Activated CD4-positive, alpha-beta T cell treated with anti-CD3 and anti-CD28 coated beads for 36 hours (primary cell): ENCODE data around the gene SMYD3. TPM values are rescaled to one million over a fixed set of nuclear protein-coding genes. Genes with fewer than 3 reads are reported as not detected.

Experiments used
- ATAC-seq: fragments of 200-7000 bp; cut with Tn5 transposase; one replicate; pipeline ENCODE4 v1.10.0; 2021; ENCODE audit warnings: mild to moderate bottlenecking, moderate library complexity
- CTCF ChIA-PET: fragments of 350-600 bp; sonication (Branson Sonifier 250); formaldehyde crosslinking; loops from one replicate; lab custom pipeline; 2021; ENCODE audit warnings: antibody characterized with exemption; lab: Charles Lee
- POLR2A ChIA-PET: fragments of 350-600 bp; sonication (Branson Sonifier 250); formaldehyde crosslinking; loops from one replicate; lab custom pipeline; 2021; ENCODE audit warnings: antibody characterized with exemption, inconsistent platforms; lab: Charles Lee
- DNase-seq: peaks from one replicate; pipeline ENCODE4 v3.0.0-alpha.2; 2020
- H3K27ac Mint-ChIP-seq: one replicate; pipeline ENCODE4 v1.8.0; 2021; ENCODE audit warnings: mixed read lengths
- H3K27me3 Mint-ChIP-seq: one replicate; pipeline ENCODE4 v1.8.0; 2021; ENCODE audit warnings: mixed read lengths
- H3K36me3 Mint-ChIP-seq: one replicate; pipeline ENCODE4 v1.8.0; 2021; ENCODE audit warnings: low read depth, mixed read lengths
- H3K4me1 Mint-ChIP-seq: one replicate; pipeline ENCODE4 v1.8.0; 2021; ENCODE audit warnings: mixed read lengths
- H3K4me3 Mint-ChIP-seq: one replicate; pipeline ENCODE4 v1.8.0; 2021; ENCODE audit warnings: mild to moderate bottlenecking, moderate library complexity, mixed read lengths
- H3K9me3 Mint-ChIP-seq: one replicate; pipeline ENCODE4 v1.8.0; 2021; ENCODE audit warnings: low read depth, mixed read lengths
- intact Hi-C, 2 experiments: fragments of 100-400 bp; cut with DNase I in 1 of 2; cut with micrococcal nuclease in 1 of 2; formaldehyde crosslinking; loops; one replicate each; pipeline versions ENCODE4 v1.14.2 to v1.15.1; 2022 to 2024; cut with DNase I, micrococcal nuclease
- total RNA-seq, 2 experiments: library from RNA; stranded (reverse); gene quantifications; one replicate each; pipeline ENCODE4 v1.2.3, GENCODE V29; 2021

Gene SMYD3
- total RNA-seq, 2 experiments from 2014 or later: 17.2 to 18.4 TPM

GRCh38 chr1:245906207-245906606 is 600.9 kb downstream of the SMYD3 start:
- POLR2A ChIA-PET: no interaction called here
- ATAC-seq (no peak), DNase-seq (no peak)
- H3K36me3 Mint-ChIP-seq: peaks cover 15% of the 10 kb centered on the region
- CTCF ChIA-PET: no interaction called here
- intact Hi-C loops: no loop called here
- no peak overlapping the region for H3K4me3 Mint-ChIP-seq
- H3K27ac Mint-ChIP-seq: no peak overlapping the region
- H3K27me3 Mint-ChIP-seq: no peaks in the 10 kb centered on the region
- H3K4me1 Mint-ChIP-seq: no peaks in the 10 kb centered on the region
- peaks cover 1% of the 10 kb centered on the region for H3K9me3 Mint-ChIP-seq

GRCh38 chr1:245903851-245904250 is 603.2 kb downstream of the SMYD3 start:
- Mint-ChIP-seq H3K4me1 (no peaks in the 10 kb centered on the region), H3K27me3 (no peaks in the 10 kb centered on the region), H3K4me3 (no peak overlapping the region), H3K27ac (no peak overlapping the region), H3K9me3 (peaks cover 1% of the 10 kb centered on the region), H3K36me3 (peaks cover 20% of the 10 kb centered on the region)
- DNase-seq (no peak), ATAC-seq (no peak)
- ChIA-PET CTCF (no interaction called here), POLR2A (no interaction called here)
- intact Hi-C loops: no loop called here

GRCh38 chr1:245901565-245901964 is 605.5 kb downstream of the SMYD3 start:
- intact Hi-C loops: no loop called here
- Mint-ChIP-seq H3K4me3 (no peak overlapping the region), H3K4me1 (no peaks in the 10 kb centered on the region), H3K27me3 (no peaks in the 10 kb centered on the region), H3K27ac (no peak overlapping the region), H3K36me3 (peaks cover 18% of the 10 kb centered on the region), H3K9me3 (no peaks in the 10 kb centered on the region)
- ChIA-PET POLR2A (no interaction called here), CTCF (no interaction called here)
- ATAC-seq (no peak), DNase-seq (no peak)

GRCh38 chr1:245901037-245901436 is 606.0 kb downstream of the SMYD3 start:
- intact Hi-C loops: no loop called here

GRCh38 chr1:245898581-245898980 is 608.5 kb downstream of the SMYD3 start:
- intact Hi-C loops: no loop called here
- no peak overlapping the region for H3K4me3 Mint-ChIP-seq
- H3K27ac Mint-ChIP-seq: no peak overlapping the region
- DNase-seq: no peak
- H3K4me1 Mint-ChIP-seq: no peaks in the 10 kb centered on the region
- ATAC-seq: no peak
- POLR2A ChIA-PET: no interaction called here
- no peaks in the 10 kb centered on the region for H3K27me3 Mint-ChIP-seq
- CTCF ChIA-PET: no interaction called here
- H3K36me3 Mint-ChIP-seq: peaks cover 18% of the 10 kb centered on the region
- H3K9me3 Mint-ChIP-seq: peaks cover 2% of the 10 kb centered on the region

More at GRCh38 chr1:245901037-245901436, 606.0 kb downstream of the SMYD3 start:
- POLR2A ChIA-PET: no interaction called here
- Mint-ChIP-seq H3K9me3 (no peaks in the 10 kb centered on the region), H3K27me3 (no peaks in the 10 kb centered on the region), H3K4me3 (no peak overlapping the region), H3K36me3 (peaks cover 18% of the 10 kb centered on the region), H3K4me1 (no peaks in the 10 kb centered on the region), H3K27ac (no peak overlapping the region)
- no peak for DNase-seq
- no peak for ATAC-seq
- CTCF ChIA-PET: no interaction called here

- ChIA-PET CTCF (no interaction called here), POLR2A (no interaction called here)
- Mint-ChIP-seq H3K9me3 (peaks cover 6% of the 10 kb centered on the region), H3K36me3 (peaks cover 22% of the 10 kb centered on the region), H3K4me3 (no peak overlapping the region), H3K27me3 (no peaks in the 10 kb centered on the region), H3K27ac (no peak overlapping the region), H3K4me1 (no peaks in the 10 kb centered on the region)
- DNase-seq (no peak), ATAC-seq (no peak)
- intact Hi-C loops: no loop called here
Measured at GRCh38 chr1:245896258-245896657, 610.8 kb downstream of the SMYD3 start.

- intact Hi-C loops: no loop called here
- POLR2A ChIA-PET: no interaction called here
- DNase-seq: no peak
- Mint-ChIP-seq H3K4me1 (no peaks in the 10 kb centered on the region), H3K36me3 (peaks cover 19% of the 10 kb centered on the region), H3K27ac (no peak overlapping the region), H3K9me3 (peaks cover 6% of the 10 kb centered on the region), H3K27me3 (no peaks in the 10 kb centered on the region), H3K4me3 (no peak overlapping the region)
- ATAC-seq: no peak
- CTCF ChIA-PET: interaction anchor here (0.7 kb wide), 1 partner anchor 9 kb away, joined by 3 read pairs; no protein-coding TSS in a partner anchor
Measured at GRCh38 chr1:245895455-245895959, 611.6 kb downstream of the SMYD3 start.

GRCh38 chr1:245894843-245895242 is 612.2 kb downstream of the SMYD3 start:
- Mint-ChIP-seq H3K9me3 (peaks cover 10% of the 10 kb centered on the region), H3K4me3 (no peak overlapping the region), H3K36me3 (peaks cover 23% of the 10 kb centered on the region), H3K4me1 (no peaks in the 10 kb centered on the region), H3K27me3 (no peaks in the 10 kb centered on the region), H3K27ac (no peak overlapping the region)
- no peak for DNase-seq
- ChIA-PET CTCF (no interaction called here), POLR2A (no interaction called here)
- no peak for ATAC-seq
- intact Hi-C loops: no loop called here

- Mint-ChIP-seq H3K27ac (no peak overlapping the region), H3K9me3 (peaks cover 11% of the 10 kb centered on the region), H3K4me1 (no peaks in the 10 kb centered on the region), H3K27me3 (no peaks in the 10 kb centered on the region), H3K4me3 (no peak overlapping the region), H3K36me3 (peaks cover 24% of the 10 kb centered on the region)
- POLR2A ChIA-PET: no interaction called here
- intact Hi-C loops: no loop called here
- DNase-seq (no peak), ATAC-seq (no peak)
- CTCF ChIA-PET: interaction anchor here (1.3 kb wide), 1 partner anchor 110 kb away, joined by 4 read pairs; no protein-coding TSS in a partner anchor
Measured at GRCh38 chr1:245893025-245893424, 614.1 kb downstream of the SMYD3 start.

- Mint-ChIP-seq H3K36me3 (peaks cover 26% of the 10 kb centered on the region), H3K9me3 (peaks cover 13% of the 10 kb centered on the region), H3K4me3 (no peak overlapping the region), H3K27me3 (no peaks in the 10 kb centered on the region), H3K4me1 (no peaks in the 10 kb centered on the region), H3K27ac (no peak overlapping the region)
- POLR2A ChIA-PET: no interaction called here
- intact Hi-C loops: loop anchor here (1.0 to 2.0 kb wide), 2 partner anchors 114 kb away; no protein-coding TSS in a partner anchor
- ATAC-seq: no peak
- DNase-seq: no peak
- CTCF ChIA-PET: interaction anchor here (0.5 to 1.1 kb wide), 3 partner anchors 116 to 736 kb away, joined by 3 to 7 read pairs (median 3); no protein-coding TSS in a partner anchor
Measured at GRCh38 chr1:245888809-245889208, 618.3 kb downstream of the SMYD3 start.

- Mint-ChIP-seq H3K27me3 (no peaks in the 10 kb centered on the region), H3K4me1 (no peaks in the 10 kb centered on the region), H3K9me3 (peaks cover 9% of the 10 kb centered on the region), H3K4me3 (no peak overlapping the region), H3K36me3 (peaks cover 19% of the 10 kb centered on the region), H3K27ac (no peak overlapping the region)
- CTCF ChIA-PET: interaction anchor here (1.1 kb wide), 1 partner anchor 735 kb away, joined by 7 read pairs; no protein-coding TSS in a partner anchor
- DNase-seq: no peak
- POLR2A ChIA-PET: no interaction called here
- intact Hi-C loops: loop anchor here in 1 of 2 experiments (2.0 kb wide), 1 partner anchor 115 kb away; no protein-coding TSS in a partner anchor
- no peak for ATAC-seq
Measured at GRCh38 chr1:245887829-245888228, 619.2 kb downstream of the SMYD3 start.

- Mint-ChIP-seq H3K4me3 (no peak overlapping the region), H3K27me3 (no peaks in the 10 kb centered on the region)
- POLR2A ChIA-PET: no interaction called here
Measured at GRCh38 chr1:245881767-245882391, 625.2 kb downstream of the SMYD3 start.

More at GRCh38 chr1:245881767-245882391, 625.2 kb downstream of the SMYD3 start:
- peaks cover 11% of the 10 kb centered on the region for H3K36me3 Mint-ChIP-seq
- ATAC-seq: no peak
- CTCF ChIA-PET: interaction anchor here (0.7 kb wide), 1 partner anchor 514 kb away, joined by 3 read pairs; no protein-coding TSS in a partner anchor
- no peak for DNase-seq
- peaks cover 3% of the 10 kb centered on the region for H3K9me3 Mint-ChIP-seq
- H3K4me1 Mint-ChIP-seq: no peaks in the 10 kb centered on the region
- no peak overlapping the region for H3K27ac Mint-ChIP-seq
- intact Hi-C loops: no loop called here
